GM21717 (cell line): ENCODE measurements around the gene GID4.
A peak's percentile ranks its signal among the peaks of the same experiment; 100 is the strongest.

Experiments
- ATAC-seq: cut with Tn5 transposase; IDR thresholded peaks from one replicate; pipeline ENCODE4 v1.9.1; 2021; ENCODE audit warnings: mild to moderate bottlenecking, moderate library complexity; ENCODE audit not compliant: unreplicated experiment

GID4 gene

DNA sequence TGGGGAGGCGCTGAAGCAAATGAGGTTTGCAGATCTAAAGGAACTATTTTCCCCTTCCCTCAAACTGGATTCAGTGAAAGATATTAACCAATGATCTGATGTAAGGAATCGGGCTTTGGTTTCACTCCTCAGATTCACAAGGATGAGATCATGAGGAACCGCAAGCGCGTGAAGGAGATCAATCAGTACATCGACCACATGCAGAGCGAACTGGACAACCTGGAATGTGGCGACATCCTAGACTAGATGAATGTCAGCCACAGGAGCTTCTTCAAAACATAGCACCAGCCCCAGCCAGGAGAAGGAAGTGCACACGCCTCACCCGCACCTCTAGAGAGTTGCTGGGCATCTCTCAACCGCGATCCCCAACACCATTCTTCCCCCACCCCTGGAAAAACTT, 22.8 kb upstream of the GID4 start:
- no peak for ATAC-seq

DNA sequence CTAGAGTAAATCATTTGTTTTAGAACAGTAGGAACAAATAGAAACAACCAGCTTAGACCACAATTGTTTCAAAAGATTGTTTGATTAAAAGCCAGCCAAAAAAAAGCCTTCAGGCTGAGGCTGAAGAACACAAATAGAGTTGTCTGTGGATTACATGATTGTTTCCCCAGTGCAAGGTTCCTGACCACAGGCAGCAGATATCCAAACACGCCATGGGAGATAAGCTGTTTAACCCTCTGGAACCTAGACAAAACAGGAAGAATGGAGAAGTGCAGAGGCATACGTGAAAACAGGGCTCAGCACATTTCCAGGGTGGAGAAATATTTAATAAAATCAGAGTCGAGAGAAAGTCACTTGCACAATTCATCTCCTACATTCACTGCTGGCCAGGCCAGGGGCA, 21.2 kb upstream of the GID4 start:
- ATAC-seq, result no peak

DNA sequence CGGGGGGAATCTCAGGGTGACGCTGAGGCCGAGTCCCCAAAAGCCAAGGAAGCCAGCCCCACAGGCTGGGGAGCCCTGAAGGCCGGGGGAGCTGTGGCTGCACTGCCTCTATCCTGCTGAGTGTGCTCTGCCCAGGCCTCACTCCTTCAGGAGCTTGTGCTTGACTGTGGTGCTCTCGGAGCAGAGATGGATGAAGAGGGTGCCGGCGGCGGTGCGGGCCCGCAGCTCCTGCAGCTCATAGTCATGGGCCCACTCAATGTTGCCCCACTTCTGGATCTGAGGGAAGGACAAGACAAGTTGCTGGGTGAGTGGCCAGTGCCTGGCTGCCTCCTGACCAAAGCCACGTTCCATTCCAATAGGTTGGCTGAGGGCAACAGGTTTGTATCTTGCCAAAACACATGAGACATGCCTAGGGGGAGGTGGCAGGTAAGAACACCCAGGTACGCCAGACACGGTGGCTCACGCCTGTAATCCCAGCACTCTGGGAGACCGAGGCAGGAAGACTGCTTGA, 20.7 kb upstream of the GID4 start:
- no peak for ATAC-seq

DNA sequence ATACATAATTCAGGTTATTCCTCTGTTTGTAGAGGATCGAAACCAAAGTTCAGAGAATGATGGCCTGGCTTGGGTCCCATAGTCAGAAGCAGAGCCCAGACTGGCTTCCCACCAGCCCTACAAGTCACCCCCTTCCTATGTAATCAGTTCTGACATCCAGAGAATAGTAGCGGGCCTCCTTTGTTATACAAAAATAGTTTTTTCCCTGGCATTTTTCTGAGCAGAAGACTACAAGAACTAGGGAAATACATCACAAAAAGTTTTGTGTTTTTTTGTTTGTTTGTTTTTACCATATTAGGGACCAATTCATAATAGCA, 19.4 kb upstream of the GID4 start:
- no peak for ATAC-seq

DNA sequence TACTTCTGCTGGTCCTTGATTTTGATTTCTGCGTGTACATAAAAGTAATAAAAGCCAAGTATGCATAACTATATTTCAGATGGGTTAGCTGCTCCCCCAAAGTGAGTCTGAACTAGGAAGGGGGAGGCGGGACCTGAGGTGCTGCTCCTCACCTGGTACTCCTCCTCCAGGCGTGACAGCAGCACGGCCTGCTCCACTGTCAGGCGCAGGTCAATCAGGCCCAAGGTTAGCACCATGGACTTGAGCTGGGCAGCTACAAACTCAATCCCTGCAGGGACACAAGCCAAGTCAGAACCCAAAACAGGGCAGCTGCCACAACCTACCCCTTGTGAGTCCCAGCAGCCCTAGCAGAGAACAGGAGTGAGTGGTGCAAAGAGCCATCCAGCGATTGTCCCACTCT, 18.2 kb upstream of the GID4 start:
- ATAC-seq, result no peak

DNA sequence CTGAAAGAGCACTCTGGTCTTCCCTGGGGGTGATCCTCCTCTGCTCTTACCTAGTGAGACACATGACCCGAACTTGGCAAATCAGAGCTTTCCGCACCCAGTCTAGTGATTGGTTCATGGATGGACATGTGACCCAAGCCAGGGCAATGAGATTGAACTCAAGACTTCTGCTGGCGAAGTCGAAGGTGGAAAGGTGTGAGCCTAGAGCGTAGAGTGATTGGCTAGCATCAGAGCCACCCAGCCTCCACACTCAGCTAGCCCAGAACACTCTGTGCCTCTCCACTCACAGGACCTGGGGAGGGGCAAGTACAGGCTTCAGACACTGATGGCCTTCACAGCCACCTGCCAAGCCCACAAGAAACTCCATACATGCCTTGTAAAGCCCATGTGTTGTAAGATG, 17.8 kb upstream of the GID4 start:
- ATAC-seq, result no peak

DNA sequence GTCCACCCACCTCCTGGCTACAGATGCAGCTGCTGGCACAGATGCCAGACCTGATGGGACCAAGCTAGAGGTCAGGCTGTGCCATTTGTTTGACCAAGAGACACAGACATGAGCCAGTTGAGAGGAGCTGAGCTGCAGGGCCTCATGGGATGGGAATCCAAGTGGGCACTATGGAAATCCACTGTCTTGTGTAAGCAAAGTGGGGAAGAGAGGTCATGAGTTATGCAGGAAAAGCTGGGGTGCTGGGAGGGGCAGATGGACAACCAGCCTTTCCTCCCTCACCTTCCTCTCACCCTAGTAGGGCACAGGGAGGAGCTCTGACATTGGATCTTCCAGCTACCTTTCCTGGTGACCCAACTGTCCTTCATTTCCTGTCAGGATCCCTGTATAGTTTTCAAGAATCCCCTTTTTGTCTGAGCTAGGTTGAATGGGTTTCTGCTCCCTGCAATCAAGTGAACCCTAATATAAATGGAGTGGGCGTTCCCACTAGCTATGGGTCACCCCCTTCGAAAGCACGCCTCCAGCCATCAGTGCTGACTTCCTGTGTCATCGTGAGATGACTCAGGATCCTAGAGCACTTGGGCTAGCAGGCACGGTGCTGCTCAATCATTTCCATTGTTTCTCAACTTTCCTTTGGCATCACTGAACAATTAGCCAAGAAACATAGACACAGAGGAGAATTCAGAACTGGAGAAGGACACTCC, 13.8 kb upstream of the GID4 start:
- no peak for ATAC-seq

DNA sequence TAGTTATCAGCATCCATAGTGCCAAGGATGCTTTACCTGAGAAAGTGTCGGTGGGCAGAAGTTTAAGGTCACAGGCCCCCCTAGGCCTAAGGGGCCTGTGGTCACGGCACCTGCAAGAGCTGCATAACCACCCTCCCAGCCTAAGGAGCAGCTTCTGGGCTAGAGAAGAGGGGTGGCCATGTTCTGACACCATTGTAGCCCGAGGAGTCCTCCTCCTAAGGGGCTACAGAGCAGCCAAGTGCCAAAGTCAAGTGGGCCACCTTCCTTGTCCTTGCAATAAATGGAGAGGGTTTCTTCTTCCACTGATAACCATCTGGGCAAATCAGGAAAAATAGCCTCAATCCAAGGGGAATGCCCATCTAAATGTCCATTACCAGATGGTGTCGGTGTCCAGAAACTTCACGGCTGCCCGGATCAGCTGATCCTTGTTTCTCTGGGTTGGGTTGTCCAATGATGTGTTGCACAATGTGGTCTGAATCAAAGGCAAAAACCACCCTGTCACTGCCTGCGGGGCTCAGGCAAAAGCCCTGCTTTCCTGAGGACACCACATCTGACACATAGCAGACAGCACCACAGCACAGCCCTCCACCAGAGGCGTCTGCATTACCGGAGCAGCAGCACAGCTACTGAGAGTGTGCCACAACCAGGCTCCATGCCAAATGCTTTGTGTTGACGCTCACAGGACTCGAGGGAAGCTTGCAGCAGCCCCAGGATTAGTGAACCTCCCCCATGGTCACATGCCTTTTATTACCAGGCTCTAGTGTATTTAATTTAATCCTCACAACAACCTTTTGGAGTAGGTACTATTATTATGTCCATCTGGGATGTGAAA, 13.0 kb upstream of the GID4 start:
- no peak for ATAC-seq

DNA sequence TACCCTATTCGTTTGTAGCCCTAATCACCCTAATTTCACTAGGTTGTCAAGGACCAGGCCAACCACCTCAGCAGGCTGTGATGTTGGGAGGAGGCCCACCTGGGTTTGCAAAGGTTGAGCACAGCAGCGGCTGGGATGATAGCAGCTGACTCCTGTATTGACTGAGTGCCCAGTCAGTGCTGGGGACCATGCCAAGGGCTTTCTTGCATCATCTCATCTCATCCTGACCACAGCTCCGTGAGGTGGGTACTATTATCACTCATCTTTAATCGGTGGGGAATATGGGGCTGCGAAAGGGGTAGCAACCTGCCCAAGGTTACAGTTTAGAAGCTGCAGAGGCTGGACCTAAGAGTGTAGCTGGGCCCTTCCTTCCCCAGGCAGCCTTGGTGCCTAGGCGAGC, 11.9 kb upstream of the GID4 start:
- ATAC-seq, result no peak

DNA sequence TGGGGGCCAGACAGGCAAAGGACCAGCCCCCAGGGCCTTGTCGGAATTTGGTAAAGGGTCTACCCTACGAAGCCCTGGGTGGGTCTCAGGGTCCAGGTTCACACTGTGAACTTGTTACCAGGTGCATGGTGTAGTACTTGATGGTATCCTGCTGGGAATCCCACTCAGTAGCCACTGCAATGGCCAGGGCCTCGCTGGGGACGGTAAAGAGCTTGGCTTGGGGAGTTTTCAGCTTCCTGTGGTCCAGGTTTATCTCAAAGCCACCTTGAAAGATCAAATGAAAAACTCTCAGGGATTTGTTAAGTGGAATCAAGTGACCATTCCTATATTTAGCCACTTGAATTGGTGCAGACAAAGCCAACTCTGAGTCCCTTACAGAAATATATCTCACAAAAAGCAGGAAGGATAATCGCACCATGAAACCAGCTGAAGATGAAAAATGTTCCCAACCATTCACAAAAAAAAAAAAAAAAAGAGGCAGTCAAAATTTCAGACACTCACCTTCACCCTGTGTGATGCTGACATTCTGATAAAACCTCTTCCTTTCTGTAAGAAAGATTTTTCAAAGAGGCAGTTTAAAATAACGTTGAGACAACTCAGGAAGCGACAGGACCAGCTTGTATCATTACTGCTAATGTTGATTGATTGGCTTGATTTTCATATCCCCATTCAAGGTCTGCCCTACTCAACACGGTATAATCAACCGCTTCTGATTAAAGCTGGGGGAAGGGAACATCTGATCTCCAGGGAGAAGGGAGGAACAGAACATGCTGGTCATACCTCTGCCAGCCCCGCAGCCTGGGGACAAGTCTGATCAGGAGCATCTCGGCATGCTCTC, 10.9 kb upstream of the GID4 start:
- no peak for ATAC-seq

DNA sequence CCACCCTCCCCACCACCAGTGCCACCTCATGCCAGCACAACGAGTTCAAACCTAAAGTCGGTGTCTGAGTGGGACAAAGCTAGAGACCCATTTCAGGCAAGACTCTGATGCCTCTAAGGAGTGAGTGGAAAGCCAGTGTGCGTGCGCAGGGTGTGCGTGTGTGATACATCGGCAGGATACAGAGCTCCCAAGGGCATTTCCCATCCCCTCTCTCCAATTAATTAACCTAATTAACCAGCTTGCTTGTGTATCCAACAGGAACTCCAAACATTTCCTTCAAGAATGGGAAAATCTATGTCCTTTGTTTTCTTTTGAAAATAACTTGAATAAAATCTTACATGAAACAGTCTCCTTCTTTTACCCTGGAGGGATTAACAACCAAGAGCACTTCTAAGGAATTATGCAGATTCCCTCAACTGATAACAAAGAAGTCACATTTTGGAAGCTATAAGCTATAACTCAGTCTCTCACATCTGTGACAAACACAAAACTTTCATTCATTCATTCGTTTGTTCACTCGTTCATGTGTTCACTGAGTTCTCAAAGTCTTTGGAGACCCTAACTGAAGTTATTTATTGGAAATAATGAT, 10.2 kb upstream of the GID4 start:
- ATAC-seq, result no peak

DNA sequence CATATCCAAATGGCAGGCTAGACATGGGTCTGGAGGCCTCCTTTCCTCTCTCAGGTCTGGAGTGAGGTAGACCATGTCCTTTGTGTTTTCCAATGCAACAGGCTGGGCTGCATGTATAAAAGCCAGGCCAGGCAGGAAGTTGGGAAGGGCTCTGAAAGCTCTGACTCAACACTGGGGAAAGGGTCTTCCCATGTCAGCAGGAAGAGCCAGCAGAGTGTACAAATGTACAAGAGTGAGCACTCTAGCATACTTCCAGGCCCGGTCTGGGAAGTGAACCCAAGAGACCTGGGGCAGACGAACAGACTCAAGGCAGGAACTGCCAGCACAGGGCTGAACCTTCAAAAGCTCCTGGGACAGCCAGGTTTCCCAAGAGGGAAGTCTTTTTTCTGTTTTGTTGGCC, 7.3 kb upstream of the GID4 start:
- ATAC-seq, result no peak

DNA sequence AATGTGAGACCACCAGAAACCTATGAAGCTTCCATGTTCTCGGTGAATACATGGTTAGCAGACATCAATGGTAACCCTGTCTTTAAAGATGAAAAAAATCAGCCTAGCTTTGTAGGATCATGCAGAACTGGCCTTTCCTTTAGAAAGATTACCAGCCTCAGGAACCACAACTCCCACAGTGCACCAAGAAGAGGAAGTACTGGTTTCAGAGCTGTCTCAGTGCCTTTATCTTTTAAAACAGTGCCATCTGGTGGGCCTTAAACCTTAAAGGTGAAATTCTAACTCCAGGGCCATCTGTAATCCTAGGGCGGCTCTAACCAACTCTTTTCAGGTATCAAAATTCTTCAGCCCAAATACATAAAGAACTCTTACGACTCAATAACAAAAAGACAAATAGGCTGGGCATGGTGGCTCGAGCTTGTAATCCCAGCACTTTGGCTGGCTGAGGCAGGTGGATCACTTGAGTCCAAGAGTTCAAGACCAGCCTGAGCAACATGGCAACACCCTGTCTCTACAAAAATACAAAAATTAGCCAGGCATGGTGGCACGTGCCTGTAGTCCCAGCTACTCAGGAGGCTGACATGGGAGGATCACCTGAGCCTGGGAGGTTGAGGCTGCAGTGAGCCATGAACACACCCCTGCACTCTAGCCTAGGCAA, 5.6 kb upstream of the GID4 start:
- ATAC-seq, result peak; percentile 59

DNA sequence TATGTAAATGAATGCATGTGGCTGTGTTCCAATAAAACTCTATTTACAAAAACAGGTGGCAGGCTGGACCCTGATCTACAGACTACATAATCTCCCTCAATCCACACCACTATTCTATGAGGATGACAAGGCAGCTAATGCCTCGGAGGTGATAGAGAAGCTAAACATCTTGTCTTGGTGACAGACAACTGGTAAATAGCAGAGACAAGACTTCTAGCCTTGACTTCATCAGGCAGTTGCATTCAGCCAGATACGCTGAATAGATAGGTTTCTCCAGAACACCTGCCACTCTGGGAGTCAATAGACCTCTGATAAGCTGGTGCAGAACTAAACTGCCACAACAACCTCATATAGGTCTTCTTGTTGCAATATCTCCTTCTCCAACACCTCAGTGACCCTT, 3.5 kb upstream of the GID4 start:
- no peak for ATAC-seq

DNA sequence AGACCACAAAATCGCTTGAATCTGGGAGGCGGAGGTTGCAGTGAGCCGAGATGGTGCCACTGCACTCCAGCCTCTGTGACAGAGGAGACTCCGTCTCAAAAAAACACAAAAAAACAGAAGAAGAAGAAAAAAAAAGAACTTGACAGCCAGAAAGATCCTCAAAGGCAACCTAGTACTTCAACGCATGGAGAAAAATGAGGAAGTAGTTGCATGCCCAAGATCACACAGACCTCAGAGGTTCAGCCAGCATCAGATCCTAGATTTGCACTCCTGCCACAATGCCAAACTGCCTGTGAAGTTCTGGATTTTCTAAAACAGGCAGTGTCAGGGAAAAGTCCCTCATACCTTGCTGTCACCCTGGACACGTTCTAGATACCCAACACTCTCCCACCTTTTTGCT, 1.7 kb upstream of the GID4 start:
- ATAC-seq, result no peak

DNA sequence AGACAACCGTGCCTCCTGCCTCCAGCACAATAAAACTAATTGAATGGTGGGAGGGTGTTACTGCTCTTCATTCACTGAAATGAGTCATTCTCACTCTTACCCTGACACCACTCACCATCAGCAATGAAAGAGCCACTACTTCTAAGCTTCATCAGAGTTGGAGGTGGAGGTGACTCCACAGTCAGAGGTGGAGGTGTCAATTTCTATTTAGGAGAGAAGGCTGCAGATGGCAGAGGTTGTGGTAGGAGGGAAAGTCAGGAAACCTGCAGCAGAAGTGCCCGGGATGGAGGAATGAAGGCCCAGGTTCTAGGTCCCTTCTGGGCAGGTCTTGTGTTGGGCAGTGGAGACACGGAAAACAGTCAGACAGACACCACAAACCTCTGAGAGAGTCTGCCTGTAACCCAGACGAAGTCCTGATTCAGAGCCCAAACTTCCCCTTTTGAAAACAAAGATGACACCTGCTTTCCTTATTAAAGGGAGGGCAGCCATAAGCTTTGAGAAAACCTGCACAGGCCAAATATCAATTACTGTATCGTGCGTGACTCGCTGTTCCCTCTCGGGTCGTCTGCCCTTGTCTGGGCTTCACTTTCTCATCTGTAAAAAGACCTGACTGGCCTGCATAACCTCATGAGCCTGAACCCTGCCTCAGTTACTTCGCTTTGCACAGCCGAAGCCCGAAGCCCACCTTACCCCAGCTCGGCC, 908 bp upstream of the GID4 start:
- ATAC-seq, result no peak

DNA sequence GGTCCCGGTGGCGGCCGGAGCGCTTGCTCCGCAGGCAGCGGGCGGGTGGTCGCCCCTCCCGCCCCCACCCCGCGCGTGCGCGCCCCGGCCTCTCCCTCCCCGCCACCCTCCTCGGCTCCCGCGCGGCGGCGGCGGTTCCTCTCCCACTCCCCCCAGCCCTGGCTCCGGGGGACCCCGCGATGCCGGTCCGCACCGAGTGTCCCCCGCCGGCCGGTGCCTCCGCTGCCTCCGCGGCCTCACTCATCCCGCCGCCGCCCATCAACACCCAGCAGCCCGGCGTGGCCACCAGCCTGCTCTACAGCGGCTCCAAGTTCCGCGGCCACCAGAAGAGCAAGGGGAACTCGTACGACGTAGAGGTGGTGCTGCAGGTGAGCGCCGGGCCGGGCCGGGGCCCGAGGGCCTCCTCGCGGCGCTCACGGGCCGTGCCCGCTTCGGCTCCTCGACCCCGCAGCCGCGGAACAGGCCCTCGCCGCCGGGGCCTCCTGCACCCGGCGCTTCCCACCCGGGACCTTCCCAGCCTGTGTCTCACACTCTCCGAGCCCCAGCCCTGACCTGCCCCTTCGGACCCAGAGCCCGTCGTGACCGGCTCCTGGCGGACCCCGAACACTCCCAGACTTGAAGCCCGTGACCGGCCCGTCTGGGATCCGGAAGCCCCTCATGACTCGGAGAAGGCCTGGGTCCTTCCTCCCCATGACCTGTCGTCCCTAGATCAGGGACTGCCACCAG, 490 bp downstream of the GID4 start:
- ATAC-seq, result peak; percentile 3

DNA sequence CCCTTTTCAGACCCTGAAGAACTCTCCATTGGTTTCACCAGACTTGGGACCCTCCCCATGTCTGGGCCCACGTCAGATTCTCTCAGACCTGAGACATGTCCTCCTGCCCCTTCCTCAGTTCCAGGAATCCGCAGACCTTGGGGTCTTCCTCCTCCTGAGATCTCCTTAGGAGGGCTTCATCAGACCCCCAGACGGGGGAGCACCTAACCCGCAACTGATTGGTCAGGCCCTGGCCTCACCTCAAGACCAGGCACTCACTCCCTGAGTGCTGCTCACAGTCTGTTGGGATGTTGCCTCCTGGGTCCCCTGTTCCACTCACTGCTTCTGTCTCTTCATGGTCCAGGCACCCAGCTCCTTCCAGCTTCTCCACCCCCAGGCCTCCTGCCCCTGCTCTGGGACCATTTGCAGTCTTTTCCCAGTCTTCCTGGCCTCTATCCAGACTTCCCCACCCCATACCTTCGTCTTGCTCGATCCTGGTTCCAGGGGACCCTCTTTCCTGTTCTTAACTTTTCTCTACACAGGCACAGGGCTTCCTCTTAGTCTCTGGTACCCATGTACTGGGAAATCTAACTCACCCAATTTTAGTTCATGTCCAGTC, 1.2 kb downstream of the GID4 start:
- ATAC-seq, result peak; percentile 3

DNA sequence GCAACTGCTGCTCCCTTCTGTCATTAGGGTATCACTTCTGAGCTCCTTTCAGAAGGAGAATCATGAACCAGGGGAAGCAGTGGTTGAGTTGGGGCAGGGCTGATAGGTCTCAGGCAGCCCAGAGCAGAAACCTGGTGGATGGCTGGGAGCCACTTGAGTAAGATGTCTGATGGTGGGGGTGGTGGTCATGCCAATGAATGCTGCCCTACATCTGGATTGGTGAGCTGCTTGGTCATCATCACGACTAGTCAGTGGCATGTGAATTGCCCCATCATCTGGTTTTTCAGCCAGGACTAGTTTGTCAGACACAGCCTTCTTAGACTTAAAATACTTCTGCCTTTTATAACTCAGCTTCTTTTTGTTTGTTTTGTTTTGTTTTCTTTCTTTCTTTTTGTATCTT, 2.6 kb downstream of the GID4 start:
- ATAC-seq, result no peak
